Renal cortex interstitium (tissue), 11 donors: ENCODE results near the gene RSPO4. TPM values are rescaled to one million over a fixed set of nuclear protein-coding genes. Genes with fewer than 3 reads are reported as not detected.

Experiments used
- DNase-seq, 11 donors: peaks; one replicate each; pipeline ENCODE4 v3.0.0-alpha.2; 2013; ENCODE audit warnings: low read depth in 9 of 11, low spot score in 4 of 11; ENCODE audit errors: extremely low read depth in 1 of 11
- polyA plus RNA-seq, 3 donors: library from polyadenylated mRNA; unstranded; fragments of 120-200 nt; gene quantifications; one replicate each; pipeline ENCODE4 v1.2.1, GENCODE V29; 2013; ENCODE audit not compliant: insufficient read length in 3 of 3

RSPO4 gene
- polyA plus RNA-seq, 3 donors = 1.3 to 1.9 (median 1.9) TPM

GRCh38 chr20:919491-919916 is 82.6 kb downstream of the RSPO4 start:
- DNase-seq = no peak

GRCh38 chr20:917416-917815 is 84.7 kb downstream of the RSPO4 start:
- no peak for DNase-seq

- DNase-seq = no peak
Measured at GRCh38 chr20:916825-917224, 85.3 kb downstream of the RSPO4 start.

GRCh38 chr20:916125-916799 is 85.8 kb downstream of the RSPO4 start, which contains the start of gene ANGPT4:
ANGPT4 (minus strand) TSS chr20:916334; CDS start chr20:916214, 120 bp downstream.
- DNase-seq = peak in 1 of 11 donors; percentile 9

GRCh38 chr20:914727-915498 is 87.2 kb downstream of the RSPO4 start:
- no peak for DNase-seq

- DNase-seq = no peak
Measured at GRCh38 chr20:913306-913849, 88.7 kb downstream of the RSPO4 start.

GRCh38 chr20:911882-912600 is 90.1 kb downstream of the RSPO4 start:
- DNase-seq = no peak

GRCh38 chr20:910870-911770 is 91.0 kb downstream of the RSPO4 start:
- DNase-seq = no peak

GRCh38 chr20:910132-910869 is 91.8 kb downstream of the RSPO4 start:
- DNase-seq = no peak

- DNase-seq = no peak
Measured at GRCh38 chr20:909641-910040, 92.5 kb downstream of the RSPO4 start.

Other genes starting within 250 kb of the RSPO4 start
- gene SLC52A3, start 233.8 kb downstream of the RSPO4 start, polyA plus RNA-seq = 1 to 10 TPM; 3.3 to 4.0 (median 3.6) TPM
- gene FAM110A, start 168.6 kb downstream of the RSPO4 start, polyA plus RNA-seq = 10 to 100 TPM in 1 of 3 donors, 1 to 10 TPM in 2; 7.3 to 10.3 (median 9.8) TPM
- under 1 TPM; 0.20 to 0.40 (median 0.20) TPM for gene ANGPT4, start 86.0 kb downstream of the RSPO4 start, polyA plus RNA-seq
- 100 to 1,000 TPM; 123 to 146 (median 132) TPM for gene PSMF1, start 116.3 kb upstream of the RSPO4 start, polyA plus RNA-seq
- 1 to 10 TPM; 2.5 to 6.7 (median 3.4) TPM for gene TMEM74B, start 182.7 kb upstream of the RSPO4 start, polyA plus RNA-seq
- gene C20orf202, start 201.1 kb upstream of the RSPO4 start, polyA plus RNA-seq = under 1 TPM; 0.33 to 0.47 (median 0.44) TPM
- not detected for gene RAD21L1, start 223.7 kb upstream of the RSPO4 start, polyA plus RNA-seq